ENCODE results near the gene CNTF. TPM values are rescaled to one million over a fixed set of nuclear protein-coding genes. Genes with fewer than 3 reads are reported as not detected.

The CNTF gene
- total RNA-seq, 2 donors from 2014 or later: 4.7 to 6.3 TPM

GRCh38 chr11:58640386-58641023, 18.0 kb downstream of the CNTF start:
- H3K36me3 Mint-ChIP-seq: no peaks in the 10 kb centered on the region
- H3K4me1 Mint-ChIP-seq (ENCODE audit: low read depth in 2 of 2): peaks cover 12 to 17% of the 10 kb centered on the region in 2 donors
- ATAC-seq (peak; percentile 43 to 59), DNase-seq (ENCODE audit: low spot score) (no peak)
- peak overlapping the region in 1 of 2 donors; percentile 63 for H3K27ac Mint-ChIP-seq
- peaks cover 0 to 3% of the 10 kb centered on the region in 2 donors for H3K27me3 Mint-ChIP-seq
- H3K9me3 Mint-ChIP-seq: no peaks in the 10 kb centered on the region
- no peak overlapping the region for H3K4me3 Mint-ChIP-seq

GRCh38 chr11:58641341-58641740, 18.9 kb downstream of the CNTF start:
- H3K4me3 Mint-ChIP-seq: no peak overlapping the region
- ATAC-seq: no peak

GRCh38 chr11:58641803-58642581, 19.5 kb downstream of the CNTF start:
- Mint-ChIP-seq H3K9me3 (no peaks in the 10 kb centered on the region), H3K27ac (no peak overlapping the region), H3K4me3 (no peak overlapping the region), H3K4me1 (ENCODE audit: low read depth in 2 of 2) (peaks cover 12 to 17% of the 10 kb centered on the region in 2 donors), H3K27me3 (peaks cover 0 to 3% of the 10 kb centered on the region in 2 donors), H3K36me3 (peaks cover 7% of the 10 kb centered on the region)
- ATAC-seq: no peak
- DNase-seq (ENCODE audit: low spot score): no peak

More at GRCh38 chr11:58641341-58641740, 18.9 kb downstream of the CNTF start:
- DNase-seq (ENCODE audit: low spot score): no peak
- Mint-ChIP-seq H3K36me3 (peaks cover 4% of the 10 kb centered on the region), H3K4me1 (ENCODE audit: low read depth in 2 of 2) (peaks cover 12 to 17% of the 10 kb centered on the region in 2 donors), H3K9me3 (no peaks in the 10 kb centered on the region), H3K27ac (peak overlapping the region in 1 of 2 donors; percentile 63), H3K27me3 (peaks cover 0 to 3% of the 10 kb centered on the region in 2 donors)

- Mint-ChIP-seq H3K4me1 (ENCODE audit: low read depth in 2 of 2) (peaks cover 4 to 7% of the 10 kb centered on the region in 2 donors), H3K36me3 (peaks cover 7% of the 10 kb centered on the region), H3K27ac (no peak overlapping the region), H3K9me3 (no peaks in the 10 kb centered on the region), H3K27me3 (peaks cover 0 to 3% of the 10 kb centered on the region in 2 donors), H3K4me3 (no peak overlapping the region)
- DNase-seq (ENCODE audit: low spot score) (no peak), ATAC-seq (no peak)
Measured at GRCh38 chr11:58645854-58646253, 23.4 kb downstream of the CNTF start.

- Mint-ChIP-seq H3K4me1 (ENCODE audit: low read depth in 2 of 2) (no peaks in the 10 kb centered on the region), H3K4me3 (no peak overlapping the region), H3K27ac (no peak overlapping the region), H3K9me3 (no peaks in the 10 kb centered on the region), H3K36me3 (peaks cover 7% of the 10 kb centered on the region), H3K27me3 (peaks cover 3 to 6% of the 10 kb centered on the region in 2 donors)
- DNase-seq (ENCODE audit: low spot score) (no peak), ATAC-seq (peak in 1 of 2 donors; percentile 33)
Measured at GRCh38 chr11:58647141-58647699, 24.8 kb downstream of the CNTF start.

- Mint-ChIP-seq H3K4me3 (no peak overlapping the region), H3K36me3 (peaks cover 7% of the 10 kb centered on the region), H3K27ac (no peak overlapping the region), H3K9me3 (no peaks in the 10 kb centered on the region), H3K4me1 (ENCODE audit: low read depth in 2 of 2) (no peaks in the 10 kb centered on the region), H3K27me3 (peaks cover 3 to 6% of the 10 kb centered on the region in 2 donors)
- no peak for ATAC-seq
- no peak for DNase-seq (ENCODE audit: low spot score)
Measured at GRCh38 chr11:58647866-58648265, 25.4 kb downstream of the CNTF start.

GRCh38 chr11:58649623-58650022, 27.2 kb downstream of the CNTF start:
- DNase-seq (ENCODE audit: low spot score) (no peak), ATAC-seq (no peak)
- Mint-ChIP-seq H3K27me3 (peaks cover 1 to 6% of the 10 kb centered on the region in 2 donors), H3K4me3 (no peak overlapping the region), H3K4me1 (ENCODE audit: low read depth in 2 of 2) (peaks cover 0 to 3% of the 10 kb centered on the region in 2 donors), H3K9me3 (no peaks in the 10 kb centered on the region), H3K36me3 (peaks cover 7% of the 10 kb centered on the region), H3K27ac (no peak overlapping the region)

- no peaks in the 10 kb centered on the region for H3K9me3 Mint-ChIP-seq
Measured at GRCh38 chr11:58650496-58650895, 28.0 kb downstream of the CNTF start.

GRCh38 chr11:58652726-58653280, 30.3 kb downstream of the CNTF start:
- no peak for DNase-seq (ENCODE audit: low spot score)
- no peak for ATAC-seq
- H3K4me1 Mint-ChIP-seq (ENCODE audit: low read depth in 2 of 2): peaks cover 0 to 3% of the 10 kb centered on the region in 2 donors
- no peak overlapping the region for H3K4me3 Mint-ChIP-seq
- H3K9me3 Mint-ChIP-seq: no peaks in the 10 kb centered on the region
- H3K27me3 Mint-ChIP-seq: peaks cover 0 to 6% of the 10 kb centered on the region in 2 donors
- no peaks in the 10 kb centered on the region for H3K36me3 Mint-ChIP-seq
- H3K27ac Mint-ChIP-seq: no peak overlapping the region

More at GRCh38 chr11:58650496-58650895, 28.0 kb downstream of the CNTF start:
- no peak overlapping the region for H3K4me3 Mint-ChIP-seq
- H3K27me3 Mint-ChIP-seq: peaks cover 0 to 6% of the 10 kb centered on the region in 2 donors
- DNase-seq (ENCODE audit: low spot score): no peak
- ATAC-seq: no peak
- H3K4me1 Mint-ChIP-seq (ENCODE audit: low read depth in 2 of 2): peaks cover 0 to 3% of the 10 kb centered on the region in 2 donors
- H3K27ac Mint-ChIP-seq: no peak overlapping the region
- H3K36me3 Mint-ChIP-seq: peaks cover 7% of the 10 kb centered on the region

- H3K27me3 Mint-ChIP-seq: peaks cover 0 to 6% of the 10 kb centered on the region in 2 donors
- ATAC-seq (peak; percentile 88 to 92), DNase-seq (ENCODE audit: low spot score) (peak; percentile 81)
- H3K36me3 Mint-ChIP-seq: no peaks in the 10 kb centered on the region
- peaks cover 0 to 3% of the 10 kb centered on the region in 2 donors for H3K4me1 Mint-ChIP-seq (ENCODE audit: low read depth in 2 of 2)
- no peaks in the 10 kb centered on the region for H3K9me3 Mint-ChIP-seq
- no peak overlapping the region for H3K27ac Mint-ChIP-seq
- H3K4me3 Mint-ChIP-seq: no peak overlapping the region
Measured at GRCh38 chr11:58654079-58654907, 31.8 kb downstream of the CNTF start.

GRCh38 chr11:58654908-58655296, 32.4 kb downstream of the CNTF start:
- H3K36me3 Mint-ChIP-seq: no peaks in the 10 kb centered on the region
- no peak overlapping the region for H3K27ac Mint-ChIP-seq
- H3K9me3 Mint-ChIP-seq: no peaks in the 10 kb centered on the region
- no peak overlapping the region for H3K4me3 Mint-ChIP-seq
- DNase-seq (ENCODE audit: low spot score) (no peak), ATAC-seq (no peak)
- H3K4me1 Mint-ChIP-seq (ENCODE audit: low read depth in 2 of 2): peaks cover 0 to 3% of the 10 kb centered on the region in 2 donors
- H3K27me3 Mint-ChIP-seq: peaks cover 0 to 6% of the 10 kb centered on the region in 2 donors

- ATAC-seq (no peak), DNase-seq (ENCODE audit: low spot score) (no peak)
- no peaks in the 10 kb centered on the region for H3K9me3 Mint-ChIP-seq
- no peak overlapping the region for H3K27ac Mint-ChIP-seq
- H3K4me3 Mint-ChIP-seq: no peak overlapping the region
- H3K27me3 Mint-ChIP-seq: peaks cover 4 to 6% of the 10 kb centered on the region in 2 donors
- peaks cover 0 to 3% of the 10 kb centered on the region in 2 donors for H3K4me1 Mint-ChIP-seq (ENCODE audit: low read depth in 2 of 2)
- H3K36me3 Mint-ChIP-seq: no peaks in the 10 kb centered on the region
Measured at GRCh38 chr11:58656348-58656747, 33.9 kb downstream of the CNTF start.

GRCh38 chr11:58658623-58659022, 36.2 kb downstream of the CNTF start:
- Mint-ChIP-seq H3K4me3 (no peak overlapping the region), H3K27me3 (peaks cover 0 to 13% of the 10 kb centered on the region in 2 donors), H3K9me3 (no peaks in the 10 kb centered on the region), H3K36me3 (no peaks in the 10 kb centered on the region), H3K27ac (no peak overlapping the region), H3K4me1 (ENCODE audit: low read depth in 2 of 2) (peaks cover 0 to 3% of the 10 kb centered on the region in 2 donors)
- ATAC-seq (no peak), DNase-seq (ENCODE audit: low spot score) (no peak)

Data from natural killer cell treated with Interleukin-12 subunit alpha and Interleukin-12 subunit beta and Interleukin-15 and Interleukin-18, amount 100 ng/mL, for 72 hours (primary cell).